Stimulated activated CD4-positive, alpha-beta T cell treated with anti-CD3 and anti-CD28 coated beads, Interleukin-2, amount 100 ng/mL, for 4 hours (primary cell): Measurements from ENCODE around the gene PKMYT1.
"Not testable (repeated sequence)": the region's sequence is repeated elsewhere in the genome, so short reads cannot be mapped to it uniquely, and the experiment has no call there.

ENCODE experiments used
- DNase-seq: peaks from one replicate; pipeline ENCODE4 v3.0.0-alpha.2; 2020; ENCODE audit warnings: low read depth

The PKMYT1 gene

GRCh38 chr16:2933701-2934100 is 46.5 kb downstream of the PKMYT1 start:
- no peak for DNase-seq

DNA sequence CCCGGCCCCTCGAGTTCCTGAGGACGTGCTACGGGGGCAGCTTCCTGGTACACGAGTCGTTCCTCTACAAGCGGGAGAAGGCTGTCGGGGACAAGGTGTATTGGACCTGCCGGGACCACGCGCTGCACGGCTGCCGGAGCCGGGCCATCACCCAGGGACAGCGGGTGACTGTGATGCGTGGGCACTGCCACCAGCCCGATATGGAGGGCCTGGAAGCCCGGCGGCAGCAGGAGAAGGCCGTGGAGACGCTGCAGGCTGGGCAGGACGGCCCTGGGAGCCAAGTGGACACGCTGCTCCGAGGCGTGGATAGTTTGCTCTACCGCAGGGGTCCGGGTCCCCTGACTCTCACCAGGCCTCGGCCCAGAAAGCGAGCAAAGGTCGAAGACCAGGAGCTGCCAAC is 47.1 kb downstream of the PKMYT1 start:
- DNase-seq: no peak

DNA sequence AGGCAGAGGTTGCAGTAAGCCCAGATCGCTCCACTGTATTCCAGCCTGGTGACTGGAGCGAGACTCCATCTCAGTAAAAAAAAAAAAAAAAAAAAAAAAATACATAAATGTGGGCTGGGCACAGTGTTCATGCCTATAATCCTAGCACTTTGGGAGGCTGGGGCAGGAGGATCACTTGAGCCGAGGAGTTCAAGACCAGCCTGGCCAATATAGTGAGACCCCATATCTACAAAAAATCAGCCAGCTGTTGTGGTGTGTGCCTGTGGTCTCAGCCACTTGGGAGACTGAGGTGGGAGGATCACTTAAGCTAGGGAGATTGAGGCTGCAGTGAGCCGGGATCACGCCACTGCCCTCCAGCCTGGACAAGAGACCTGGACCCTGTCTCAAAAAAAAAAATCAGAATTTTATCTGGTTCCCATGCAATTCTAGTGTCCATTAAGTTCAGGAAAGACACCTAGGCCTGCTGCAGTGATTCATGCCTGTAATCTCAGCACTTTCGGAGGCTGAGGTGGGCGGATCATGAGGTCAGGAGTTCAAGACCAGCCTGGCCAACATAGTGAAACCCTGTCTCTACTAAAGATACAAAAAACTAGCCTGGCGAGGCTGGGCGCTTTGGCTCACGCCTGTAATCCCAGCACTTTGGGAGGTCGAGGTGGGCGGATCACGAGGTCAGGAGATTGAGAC is 48.9 kb downstream of the PKMYT1 start:
- DNase-seq: not testable (repeated sequence)

DNA sequence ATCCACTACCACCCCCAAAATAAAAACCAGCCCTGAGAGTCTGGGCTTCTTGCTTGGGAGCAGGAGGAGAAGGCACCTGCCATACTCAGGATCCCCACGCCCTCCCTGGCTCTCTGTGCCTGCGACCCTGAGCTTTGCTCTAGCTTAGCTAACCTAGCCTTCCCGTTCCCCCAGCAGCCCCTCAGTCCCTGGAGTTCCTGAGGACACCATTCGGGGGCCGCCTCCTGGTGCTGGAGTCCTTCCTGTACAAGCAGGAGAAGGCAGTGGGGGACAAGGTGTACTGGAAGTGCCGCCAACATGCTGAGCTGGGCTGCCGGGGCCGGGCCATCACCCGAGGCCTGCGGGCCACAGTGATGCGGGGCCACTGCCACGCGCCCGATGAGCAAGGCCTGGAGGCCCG is 50.0 kb downstream of the PKMYT1 start:
- no peak for DNase-seq

GRCh38 chr16:2929693-2930092 is 50.6 kb downstream of the PKMYT1 start:
- no peak for DNase-seq

- DNase-seq: no peak
Measured at GRCh38 chr16:2928796-2929195, 51.5 kb downstream of the PKMYT1 start.

- DNase-seq: not testable (repeated sequence)
Measured at GRCh38 chr16:2928151-2928550, 52.1 kb downstream of the PKMYT1 start.

- peak; percentile 80 for DNase-seq
Measured at GRCh38 chr16:2927010-2927646, 53.1 kb downstream of the PKMYT1 start.

GRCh38 chr16:2926650-2926999 is 53.6 kb downstream of the PKMYT1 start:
- DNase-seq: no peak

GRCh38 chr16:2925951-2926649 is 54.1 kb downstream of the PKMYT1 start:
- no peak for DNase-seq

DNA sequence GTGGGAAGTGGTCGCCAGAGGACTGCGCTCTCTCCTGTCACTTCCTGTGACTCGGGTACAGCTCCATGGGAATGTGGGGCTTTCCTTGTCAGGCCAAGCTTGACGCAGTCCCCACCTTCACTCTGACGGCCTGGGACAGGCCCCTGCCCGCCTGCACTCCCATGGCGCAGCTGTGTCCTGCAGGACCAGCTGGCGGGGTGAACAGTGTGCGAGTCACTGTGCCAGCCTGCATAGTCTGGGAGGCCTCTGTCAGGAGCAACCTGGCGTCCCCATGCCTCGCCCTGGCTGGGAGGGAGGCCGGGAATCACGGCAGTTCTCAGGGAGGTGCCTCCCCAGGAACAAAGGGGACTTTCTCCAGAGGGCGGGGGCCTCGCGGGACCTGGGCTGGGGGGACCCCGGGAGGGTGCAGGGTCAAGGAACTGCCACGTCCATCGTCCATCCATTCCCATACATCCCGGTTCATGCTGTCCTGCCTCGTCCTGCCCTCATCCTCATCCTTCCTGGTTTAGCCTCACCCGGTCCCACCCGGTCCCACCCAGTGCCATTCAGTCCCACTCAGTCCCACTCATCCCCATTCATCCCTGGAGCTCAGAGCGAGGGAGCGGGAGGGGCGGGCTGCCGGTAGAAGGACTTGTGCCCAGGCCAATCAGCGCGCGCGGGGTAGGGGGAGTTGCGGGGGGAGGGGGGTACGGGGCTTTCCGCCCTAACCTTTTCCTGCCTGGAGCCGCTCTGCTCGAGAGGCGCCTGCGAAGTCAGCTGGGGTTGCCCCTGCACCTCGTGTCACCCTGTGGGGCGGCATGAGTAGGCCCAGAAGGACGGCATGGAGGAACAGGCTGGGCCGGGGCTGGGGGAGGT is 55.1 kb downstream of the PKMYT1 start:
- DNase-seq: no peak

- no peak for DNase-seq
Measured at GRCh38 chr16:2923481-2923880, 56.8 kb downstream of the PKMYT1 start.
